SK-N-SH (cell line): ENCODE measurements around the gene ZCCHC17. TPM values are rescaled to one million over a fixed set of nuclear protein-coding genes. Genes with fewer than 3 reads are reported as not detected.

ENCODE experiments used
- CTCF ChIA-PET: fragments of 300-600, 350-600 bp; formaldehyde crosslinking; extraction: SDS; loops from one replicate; lab custom pipeline; 2021; lab: Yijun Ruan, JAX
- POLR2A ChIA-PET: fragments of 350-600 bp; sonication (Branson Sonifier 250); formaldehyde crosslinking; extraction: SDS; loops from one replicate; lab custom pipeline; 2020; ENCODE audit warnings: antibody characterized with exemption, inconsistent platforms; lab: Yijun Ruan, JAX
- DNase-seq: peaks from one replicate; pipeline ENCODE4 v3.0.0; 2012
- H2AFZ ChIP-seq: fragments of 200-600 bp; sonication (generic); 2 replicates; pipeline ENCODE4 v1.8.1; 2016; ENCODE audit warnings: antibody characterized with exemption, mild to moderate bottlenecking, low read depth
- H3F3A ChIP-seq: fragments of 200-600 bp; sonication (generic); replicated peaks from 2 replicates; pipeline ENCODE3; 2016; ENCODE audit warnings: antibody characterized with exemption, mild to moderate bottlenecking; ENCODE audit not compliant: insufficient read depth
- H3K27ac ChIP-seq, 2 experiments: fragments of 200-500 bp in 1 of 2; fragments of 200-600 bp in 1 of 2; sonication (Bioruptor generic) in 1 of 2; sonication (generic), shearing (Covaris generic) in 1 of 2; 2 replicates each; pipeline versions ENCODE4 v1.5.1 to v1.6.1; 2014 to 2016; ENCODE audit warnings: low read depth in 2 of 2, inconsistent platforms in 1 of 2, low read length in 1 of 2, mild to moderate bottlenecking in 1 of 2, mixed read lengths in 1 of 2
- H3K27me3 ChIP-seq: fragments of 200-600 bp; sonication (generic), shearing (Covaris generic); 2 replicates; pipeline ENCODE4 v1.6.1; 2016; ENCODE audit warnings: mixed run types; ENCODE audit not compliant: insufficient read depth
- H3K36me3 ChIP-seq, 2 experiments: fragments of 200-500 bp in 1 of 2; fragments of 200-600 bp in 1 of 2; sonication (Bioruptor generic) in 1 of 2; sonication (generic) in 1 of 2; replicated peaks in 1 of 2; 2 replicates each; pipeline versions ENCODE3 to v1.5.1; 2014 to 2016; ENCODE audit warnings: low read length in 1 of 2, mild to moderate bottlenecking in 1 of 2; ENCODE audit not compliant: insufficient read depth in 2 of 2, control insufficient read depth in 1 of 2
- H3K4me1 ChIP-seq, 2 experiments: fragments of 200-500 bp in 1 of 2; fragments of 200-600 bp in 1 of 2; sonication (Bioruptor generic) in 1 of 2; sonication (generic), shearing (Covaris generic) in 1 of 2; 2 replicates each; pipeline versions ENCODE4 v1.5.1 to v1.6.1; 2014 to 2016; ENCODE audit warnings: low read depth in 1 of 2, low read length in 1 of 2, mixed run types in 1 of 2; ENCODE audit not compliant: insufficient read depth in 2 of 2, control insufficient read depth in 1 of 2
- H3K4me2 ChIP-seq: fragments of 200-600 bp; sonication (generic), shearing (Covaris generic); 2 replicates; pipeline ENCODE4 v1.6.1; 2017; ENCODE audit warnings: mixed run types
- H3K4me3 ChIP-seq, 2 experiments: fragments of 200-500 bp in 1 of 2; fragments of 200-600 bp in 1 of 2; sonication (Bioruptor generic) in 1 of 2; sonication (generic), shearing (Covaris generic) in 1 of 2; 2 replicates each; pipeline versions ENCODE4 v1.5.1 to v1.8.1; 2014 to 2016; ENCODE audit warnings: low read depth in 2 of 2, inconsistent platforms in 1 of 2, low read length in 1 of 2, mild to moderate bottlenecking in 1 of 2, mixed read lengths in 1 of 2, moderate library complexity in 1 of 2
- H3K79me2 ChIP-seq: fragments of 200-600 bp; sonication (generic); 2 replicates; pipeline ENCODE4 v1.8.1; 2017; ENCODE audit warnings: mild to moderate bottlenecking; ENCODE audit not compliant: insufficient read depth
- H3K9ac ChIP-seq: fragments of 200-600 bp; sonication (generic); 2 replicates; pipeline ENCODE4 v1.6.1; 2017; ENCODE audit warnings: mixed run types
- H3K9me2 ChIP-seq: fragments of 200-600 bp; sonication (generic); 2 replicates; pipeline ENCODE4 v1.6.1; 2017; ENCODE audit warnings: mixed run types
- H3K9me3 ChIP-seq: fragments of 200-600 bp; sonication (generic); 2 replicates; pipeline ENCODE4 v1.6.1; 2017; ENCODE audit warnings: mixed run types, mild to moderate bottlenecking, moderate library complexity
- H4K20me1 ChIP-seq: fragments of 200-600 bp; sonication (generic); 2 replicates; pipeline ENCODE4 v1.6.1; 2017; ENCODE audit warnings: mild to moderate bottlenecking, mixed run types; ENCODE audit not compliant: insufficient read depth
- CHD2 ChIP-seq: fragments of 150-350 bp; IDR thresholded peaks from 2 replicates; pipeline ENCODE4 v1.6.1; 2018; ENCODE audit warnings: low read length; ENCODE audit not compliant: partially characterized antibody
- ELF1 ChIP-seq: IDR thresholded peaks from 2 replicates; pipeline ENCODE4 v1.4.0; 2012
- FOSL2 ChIP-seq: IDR thresholded peaks from 2 replicates; pipeline ENCODE4 v1.4.0; 2012; ENCODE audit warnings: low read depth, mild to moderate bottlenecking, moderate library complexity, borderline replicate concordance
- FOXJ3 ChIP-seq: sonication (generic); formaldehyde crosslinking; IDR thresholded peaks from 2 replicates; pipeline ENCODE4 v1.5.1; 2020; ENCODE audit warnings: mild to moderate bottlenecking, missing genetic modification reagents
- FOXM1 ChIP-seq: IDR thresholded peaks from 2 replicates; pipeline ENCODE4 v1.4.0; 2012; ENCODE audit warnings: low read depth, mild to moderate bottlenecking
- JUND ChIP-seq: IDR thresholded peaks from 2 replicates; pipeline ENCODE4 v1.4.0; 2012
- NRF1 ChIP-seq: IDR thresholded peaks from 2 replicates; pipeline ENCODE4 v1.6.1; 2012; ENCODE audit warnings: low read depth, mild to moderate bottlenecking, low read length
- POLR2AphosphoS5 ChIP-seq: IDR thresholded peaks from 2 replicates; pipeline ENCODE4 v1.6.1; 2012; ENCODE audit warnings: low read depth, low read length
- RAD21 ChIP-seq: IDR thresholded peaks from 2 replicates; pipeline ENCODE4 v1.6.1; 2012; ENCODE audit warnings: mild to moderate bottlenecking, low read length
- RCOR1 ChIP-seq: fragments of 150-350 bp; IDR thresholded peaks from 2 replicates; pipeline ENCODE4 v1.6.1; 2017; ENCODE audit warnings: antibody characterized with exemption, low read length
- RFX5 ChIP-seq: IDR thresholded peaks from 2 replicates; pipeline ENCODE4 v1.6.1; 2012; ENCODE audit warnings: mild to moderate bottlenecking, improper control_type of control experiment, low read length
- RXRA ChIP-seq: IDR thresholded peaks from 2 replicates; pipeline ENCODE4 v1.4.0; 2012; ENCODE audit warnings: low read depth, mild to moderate bottlenecking, borderline replicate concordance
- SIN3A ChIP-seq: IDR thresholded peaks from 2 replicates; pipeline ENCODE4 v1.6.1; 2012; ENCODE audit warnings: low read depth, mild to moderate bottlenecking, low read length, moderate library complexity, borderline replicate concordance
- SMC3 ChIP-seq: IDR thresholded peaks from 2 replicates; pipeline ENCODE4 v1.6.1; 2012; ENCODE audit warnings: low read depth, low read length, improper control_type of control experiment
- TAF1 ChIP-seq: IDR thresholded peaks from 2 replicates; pipeline ENCODE4 v1.6.1; 2012; ENCODE audit warnings: low read depth, mild to moderate bottlenecking, low read length, moderate library complexity, borderline replicate concordance
- TCF12 ChIP-seq: IDR thresholded peaks from 2 replicates; pipeline ENCODE4 v1.4.0; 2012
- YY1 ChIP-seq: IDR thresholded peaks from 2 replicates; pipeline ENCODE4 v1.4.0; 2012; ENCODE audit warnings: low read depth, mild to moderate bottlenecking
- WGBS: methylation state at CpG from one replicate; pipeline ENCODE4 v1.1.6; 2017; ENCODE audit warnings: low lambda C conversion rate; 5-methylcytosine and 5-hydroxymethylcytosine counted together
- polyA plus RNA-seq, 3 experiments: library from polyadenylated mRNA; depleted of rRNA; stranded (reverse); fragments of >200 nt; gene quantifications; 2 replicates each; pipeline ENCODE4 v1.2.3, GENCODE V29; 2012
- TF ChIP-seq, protein P1 (sequence below): IDR thresholded peaks from 2 replicates; pipeline ENCODE4 v1.4.0; 2012; ENCODE audit warnings: low read depth, borderline replicate concordance
- TF ChIP-seq, protein P2 (sequence below): IDR thresholded peaks from 2 replicates; pipeline ENCODE4 v1.6.1; 2012; ENCODE audit warnings: mild to moderate bottlenecking, low read depth, low read length, moderate library complexity
- TF ChIP-seq, protein P3 (sequence below): IDR thresholded peaks from 2 replicates; pipeline ENCODE4 v1.4.0; 2012; ENCODE audit warnings: low read depth

ZCCHC17 gene
- polyA plus RNA-seq, 1 of the 3 experiments (the other 2 are of a cell fraction), result 25.8 TPM

DNA sequence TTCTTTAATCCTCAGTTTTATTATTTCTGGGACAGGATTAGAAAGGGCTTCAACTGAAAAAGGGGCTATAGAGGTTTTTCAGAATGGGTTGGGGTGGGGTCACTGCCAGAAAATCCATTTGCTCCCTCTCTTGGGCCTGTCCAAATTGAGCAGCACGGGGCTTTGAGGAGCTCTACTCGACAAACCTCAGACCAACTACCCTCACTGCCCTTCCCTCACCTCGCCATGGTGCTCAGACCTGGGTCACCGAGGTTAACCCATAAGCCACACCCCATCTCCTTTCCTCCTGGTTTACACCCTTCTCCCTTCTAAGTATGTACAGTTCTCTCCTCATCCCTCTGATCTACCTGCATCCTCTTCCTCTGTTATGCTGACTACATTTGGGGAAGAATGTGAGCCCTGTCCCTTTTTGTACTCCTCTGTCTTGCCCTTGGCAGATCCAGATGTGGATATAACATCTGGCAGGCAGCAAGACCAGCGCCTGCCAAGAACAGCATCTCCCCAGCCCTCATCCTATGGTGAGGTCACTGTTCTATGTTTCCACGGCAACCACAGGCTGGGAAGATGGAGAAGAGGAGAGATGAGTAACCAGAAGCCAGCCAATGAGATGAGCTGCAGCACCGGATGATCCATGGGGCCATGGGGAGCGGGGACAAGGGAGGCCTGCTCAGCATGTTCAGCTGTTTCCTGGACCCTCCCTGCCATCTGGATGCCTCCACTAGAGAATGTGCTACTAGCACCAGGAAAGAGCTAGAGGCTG is 79.7 kb downstream of the ZCCHC17 start (continued):
- TF ChIP-seq SIN3A (no peak), CHD2 (peak; percentile 31), RAD21 (no peak), TAF1 (no peak), RXRA (no peak), POLR2AphosphoS5 (peak; percentile 25; the same call in 1 of the 2 replicates), ELF1 (no peak), TCF12 (no peak; the same call in 1 of the 2 replicates), NRF1 (no peak), FOXJ3 (CRISPR knock-in tag) (no peak), RCOR1 (0 out of 2 replicates have a peak, but pooled peaks have one; percentile 36), RFX5 (peak; percentile 27; the same call in 1 of the 2 replicates), FOSL2 (peak; percentile 11; the same call in 1 of the 2 replicates)
- TF ChIP-seq, protein P1, sequence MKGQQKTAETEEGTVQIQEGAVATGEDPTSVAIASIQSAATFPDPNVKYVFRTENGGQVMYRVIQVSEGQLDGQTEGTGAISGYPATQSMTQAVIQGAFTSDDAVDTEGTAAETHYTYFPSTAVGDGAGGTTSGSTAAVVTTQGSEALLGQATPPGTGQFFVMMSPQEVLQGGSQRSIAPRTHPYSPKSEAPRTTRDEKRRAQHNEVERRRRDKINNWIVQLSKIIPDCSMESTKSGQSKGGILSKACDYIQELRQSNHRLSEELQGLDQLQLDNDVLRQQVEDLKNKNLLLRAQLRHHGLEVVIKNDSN, result no peak
- TF ChIP-seq, protein P2, sequence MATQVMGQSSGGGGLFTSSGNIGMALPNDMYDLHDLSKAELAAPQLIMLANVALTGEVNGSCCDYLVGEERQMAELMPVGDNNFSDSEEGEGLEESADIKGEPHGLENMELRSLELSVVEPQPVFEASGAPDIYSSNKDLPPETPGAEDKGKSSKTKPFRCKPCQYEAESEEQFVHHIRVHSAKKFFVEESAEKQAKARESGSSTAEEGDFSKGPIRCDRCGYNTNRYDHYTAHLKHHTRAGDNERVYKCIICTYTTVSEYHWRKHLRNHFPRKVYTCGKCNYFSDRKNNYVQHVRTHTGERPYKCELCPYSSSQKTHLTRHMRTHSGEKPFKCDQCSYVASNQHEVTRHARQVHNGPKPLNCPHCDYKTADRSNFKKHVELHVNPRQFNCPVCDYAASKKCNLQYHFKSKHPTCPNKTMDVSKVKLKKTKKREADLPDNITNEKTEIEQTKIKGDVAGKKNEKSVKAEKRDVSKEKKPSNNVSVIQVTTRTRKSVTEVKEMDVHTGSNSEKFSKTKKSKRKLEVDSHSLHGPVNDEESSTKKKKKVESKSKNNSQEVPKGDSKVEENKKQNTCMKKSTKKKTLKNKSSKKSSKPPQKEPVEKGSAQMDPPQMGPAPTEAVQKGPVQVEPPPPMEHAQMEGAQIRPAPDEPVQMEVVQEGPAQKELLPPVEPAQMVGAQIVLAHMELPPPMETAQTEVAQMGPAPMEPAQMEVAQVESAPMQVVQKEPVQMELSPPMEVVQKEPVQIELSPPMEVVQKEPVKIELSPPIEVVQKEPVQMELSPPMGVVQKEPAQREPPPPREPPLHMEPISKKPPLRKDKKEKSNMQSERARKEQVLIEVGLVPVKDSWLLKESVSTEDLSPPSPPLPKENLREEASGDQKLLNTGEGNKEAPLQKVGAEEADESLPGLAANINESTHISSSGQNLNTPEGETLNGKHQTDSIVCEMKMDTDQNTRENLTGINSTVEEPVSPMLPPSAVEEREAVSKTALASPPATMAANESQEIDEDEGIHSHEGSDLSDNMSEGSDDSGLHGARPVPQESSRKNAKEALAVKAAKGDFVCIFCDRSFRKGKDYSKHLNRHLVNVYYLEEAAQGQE, result no peak

DNA sequence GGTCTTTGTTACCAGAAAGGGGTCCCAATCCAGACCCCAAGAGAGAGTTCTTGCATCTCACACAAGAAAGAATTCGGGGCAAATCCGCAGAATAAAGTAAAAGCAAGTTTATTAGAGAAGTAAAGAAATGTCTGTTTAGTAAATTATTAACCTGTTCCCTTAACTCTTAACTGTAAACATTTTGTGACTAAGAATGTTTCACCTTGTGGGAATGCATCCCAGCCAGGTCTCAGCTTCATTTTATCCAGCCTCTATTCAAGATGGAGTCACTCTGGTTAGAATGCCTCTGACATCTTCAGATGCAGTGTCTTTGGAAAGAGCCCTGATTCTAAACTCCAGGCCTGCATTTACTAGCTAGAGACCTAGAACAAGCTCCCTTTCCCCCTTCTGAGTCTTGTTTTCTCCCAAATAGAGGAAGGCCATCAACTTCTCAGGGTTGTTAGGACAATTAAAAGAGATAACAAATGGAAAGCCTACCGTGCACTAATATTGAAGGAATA is 80.6 kb downstream of the ZCCHC17 start:
- Histone ChIP-seq H3K9me3 (no peaks in the 10 kb centered on the region), H3K27ac (peak overlapping the region; percentile 33 to 81; a peak in 3 of 4 replicates), H3K27me3 (no peaks in the 10 kb centered on the region), H3K9ac (no peak overlapping the region), H3K36me3 (no peaks in the 10 kb centered on the region), H4K20me1 (no peaks in the 10 kb centered on the region), H2AFZ (peak overlapping the region; percentile 42; the same call in 1 of the 2 replicates), H3K4me1 (peaks cover 0 to 37% of the 10 kb centered on the region in 2 experiments; a peak in 1 of 4 replicates), H3K79me2 (no peaks in the 10 kb centered on the region), H3K9me2 (no peaks in the 10 kb centered on the region), H3F3A (no peaks in the 10 kb centered on the region), H3K4me2 (no peak overlapping the region), H3K4me3 (no peak overlapping the region)
- POLR2A ChIA-PET, result interaction anchor here (0.6 kb wide), 1 partner anchor 18 kb away, joined by 4 read pairs; no protein-coding TSS in a partner anchor
- CTCF ChIA-PET, result interaction anchor here (3.2 to 12.3 kb wide), 2 partner anchors 17 to 194 kb away, joined by 16 to 88 read pairs; no protein-coding TSS in a partner anchor
- no peak for DNase-seq
- WGBS, result 97% methylated on average over 3 of the region's 3 CpGs
- TF ChIP-seq POLR2AphosphoS5 (no peak), JUND (no peak), SMC3 (no peak), CHD2 (no peak), FOSL2 (no peak), ELF1 (no peak), FOXM1 (no peak), YY1 (no peak)
- TF ChIP-seq, protein P1, result no peak
- TF ChIP-seq, protein P2, result no peak
- TF ChIP-seq, protein P3, sequence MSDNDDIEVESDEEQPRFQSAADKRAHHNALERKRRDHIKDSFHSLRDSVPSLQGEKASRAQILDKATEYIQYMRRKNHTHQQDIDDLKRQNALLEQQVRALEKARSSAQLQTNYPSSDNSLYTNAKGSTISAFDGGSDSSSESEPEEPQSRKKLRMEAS, result no peak
